Measurements from ENCODE around the gene LHFPL2.

The LHFPL2 gene

DNA sequence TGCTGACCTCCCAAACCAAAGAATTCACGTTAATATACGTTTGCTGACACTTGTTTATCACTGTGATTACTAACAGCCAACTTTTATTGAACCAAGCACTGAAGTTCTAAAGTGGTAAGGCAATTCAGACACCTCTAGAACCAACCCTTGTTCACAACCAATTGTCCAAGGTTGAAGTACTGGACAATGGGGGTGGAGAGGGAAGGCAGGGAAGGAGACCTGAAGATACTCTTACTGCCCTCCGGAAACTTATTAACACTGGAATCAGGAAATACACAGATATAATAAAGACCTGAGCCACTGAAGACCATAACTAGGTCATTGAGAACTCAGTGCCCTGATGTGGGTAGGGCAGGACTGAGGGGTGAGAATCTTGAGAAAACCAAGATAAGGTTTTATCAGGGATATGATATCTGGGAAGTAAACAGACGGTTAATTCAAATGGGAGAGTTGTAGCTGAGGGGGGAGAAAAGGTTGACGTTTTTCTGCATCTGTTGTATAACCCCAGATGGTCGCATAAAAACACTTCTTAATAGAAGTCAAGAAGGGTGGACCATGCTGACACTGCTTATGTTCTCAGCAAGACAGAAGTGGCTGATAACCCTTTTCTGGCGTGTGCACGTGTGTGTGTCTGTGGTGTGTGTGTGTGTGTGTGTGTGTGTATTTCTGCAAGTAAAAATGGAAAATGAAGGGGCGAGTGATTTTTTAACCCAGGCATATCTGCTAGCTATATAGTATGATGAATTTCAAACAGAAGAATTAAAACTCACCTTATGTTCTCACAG is 125.9 kb downstream of the LHFPL2 start:
- no peak for DNase-seq

DNA sequence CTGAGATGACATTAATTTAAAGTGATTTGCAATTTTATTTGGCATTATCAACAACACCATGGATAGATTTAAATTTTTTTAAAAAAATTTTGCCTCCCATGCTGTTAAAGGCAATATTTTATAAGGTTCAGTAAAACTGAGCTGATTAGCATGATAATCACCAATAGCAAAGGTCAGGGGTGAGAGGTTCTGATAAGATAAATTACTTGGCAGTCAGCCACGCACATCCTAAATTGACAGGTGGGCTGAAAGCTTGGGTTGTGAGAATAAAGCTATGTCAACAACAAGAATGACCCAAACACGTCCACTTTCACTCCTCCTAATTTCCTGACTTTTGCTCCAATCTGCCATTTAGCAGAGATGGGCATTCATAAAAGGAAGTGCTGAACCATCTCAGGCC is 127.1 kb downstream of the LHFPL2 start:
- DNase-seq = no peak

DNA sequence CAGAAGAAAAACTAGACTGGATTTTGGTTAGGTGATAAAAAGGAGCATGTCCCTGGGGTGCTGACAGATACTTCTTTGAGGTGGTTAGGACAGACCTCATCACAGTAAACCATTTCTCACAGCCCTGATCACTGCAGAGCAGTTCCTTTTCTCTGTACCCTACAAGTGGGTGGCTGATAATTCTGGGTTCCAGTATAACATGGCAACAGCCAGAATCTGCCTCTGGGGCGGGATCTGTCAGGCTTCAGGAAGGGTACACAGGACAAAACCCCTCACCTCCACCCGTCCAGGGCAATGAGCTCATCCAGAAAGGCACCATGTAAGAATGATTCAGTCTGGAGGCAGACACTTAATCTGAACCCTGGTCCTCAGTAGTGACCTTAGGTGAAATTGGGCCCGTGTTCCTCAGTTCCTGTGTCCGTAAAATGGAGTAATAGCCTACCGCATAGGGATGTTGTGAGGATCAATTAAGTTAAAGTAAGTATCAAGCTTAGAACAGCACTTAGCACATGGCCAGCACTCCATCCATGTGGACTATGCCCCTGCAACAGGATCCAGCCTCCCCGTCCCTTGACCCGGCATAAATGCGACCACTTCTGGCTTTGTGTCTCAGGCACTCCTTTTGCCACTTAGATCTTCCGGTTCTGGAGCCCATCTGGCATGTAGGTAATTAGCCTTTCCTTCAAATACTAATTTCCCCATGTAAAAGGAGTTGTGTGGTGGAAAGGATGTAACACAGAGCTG is 129.2 kb downstream of the LHFPL2 start:
- no peak for DNase-seq

DNA sequence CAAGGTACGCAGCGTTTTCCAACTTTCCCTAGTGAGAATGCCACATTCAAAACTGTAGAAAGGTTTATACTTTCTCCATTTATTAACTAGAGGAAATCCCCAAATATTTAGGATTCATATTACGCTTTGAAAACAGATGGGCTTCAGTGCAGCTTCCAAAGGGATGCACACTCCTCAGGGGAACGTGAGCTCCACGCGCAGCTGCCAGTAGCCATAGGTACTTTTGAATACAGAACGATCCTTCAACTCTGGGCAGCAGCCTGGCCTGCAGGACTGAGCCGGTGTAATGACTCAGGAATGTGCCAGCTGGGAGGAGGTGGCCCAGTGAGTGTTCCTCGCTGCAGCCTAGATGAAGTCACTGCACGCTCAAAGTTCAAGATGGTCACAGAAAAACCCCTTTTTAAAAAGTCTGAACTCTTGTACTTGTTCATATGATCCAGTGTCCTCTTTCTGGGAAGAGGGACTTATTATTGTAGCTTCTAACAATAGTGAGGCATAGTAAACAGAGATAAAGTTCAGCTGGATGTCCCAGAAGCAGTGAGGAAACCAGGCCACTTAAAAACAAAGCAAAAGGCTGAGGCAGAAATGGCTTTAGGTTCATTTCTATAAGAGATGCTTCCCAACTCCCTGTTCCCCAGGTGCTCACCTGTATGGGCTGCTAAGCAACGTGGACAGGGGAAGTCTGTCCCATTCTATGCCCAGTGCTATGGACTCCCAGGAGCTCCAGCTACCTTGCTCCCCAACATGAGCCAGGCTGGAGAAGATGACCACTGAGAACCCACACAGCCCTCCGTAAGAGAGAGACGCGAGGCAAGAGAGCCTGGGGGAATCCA is 130.0 kb downstream of the LHFPL2 start:
- DNase-seq = no peak

DNA sequence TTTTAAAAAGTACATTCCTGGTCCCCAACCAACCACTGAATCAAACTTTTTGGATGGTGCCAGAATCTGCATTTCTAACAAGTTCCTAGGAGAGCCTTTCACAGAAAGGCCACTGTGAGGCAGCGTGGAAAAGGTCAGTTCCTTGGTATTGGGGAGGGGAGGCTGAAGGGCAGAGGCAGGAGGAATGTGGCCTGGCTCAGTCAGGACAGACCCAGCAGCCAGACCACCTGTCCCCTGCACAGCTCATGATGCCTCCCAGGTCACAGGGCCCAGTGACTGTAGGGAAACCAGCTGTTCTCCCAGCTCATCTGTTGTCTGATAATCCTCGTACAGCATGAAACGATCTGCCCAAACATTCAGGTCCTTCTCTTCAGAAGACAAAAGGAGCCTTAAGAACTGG is 132.9 kb downstream of the LHFPL2 start:
- DNase-seq = no peak

DNA sequence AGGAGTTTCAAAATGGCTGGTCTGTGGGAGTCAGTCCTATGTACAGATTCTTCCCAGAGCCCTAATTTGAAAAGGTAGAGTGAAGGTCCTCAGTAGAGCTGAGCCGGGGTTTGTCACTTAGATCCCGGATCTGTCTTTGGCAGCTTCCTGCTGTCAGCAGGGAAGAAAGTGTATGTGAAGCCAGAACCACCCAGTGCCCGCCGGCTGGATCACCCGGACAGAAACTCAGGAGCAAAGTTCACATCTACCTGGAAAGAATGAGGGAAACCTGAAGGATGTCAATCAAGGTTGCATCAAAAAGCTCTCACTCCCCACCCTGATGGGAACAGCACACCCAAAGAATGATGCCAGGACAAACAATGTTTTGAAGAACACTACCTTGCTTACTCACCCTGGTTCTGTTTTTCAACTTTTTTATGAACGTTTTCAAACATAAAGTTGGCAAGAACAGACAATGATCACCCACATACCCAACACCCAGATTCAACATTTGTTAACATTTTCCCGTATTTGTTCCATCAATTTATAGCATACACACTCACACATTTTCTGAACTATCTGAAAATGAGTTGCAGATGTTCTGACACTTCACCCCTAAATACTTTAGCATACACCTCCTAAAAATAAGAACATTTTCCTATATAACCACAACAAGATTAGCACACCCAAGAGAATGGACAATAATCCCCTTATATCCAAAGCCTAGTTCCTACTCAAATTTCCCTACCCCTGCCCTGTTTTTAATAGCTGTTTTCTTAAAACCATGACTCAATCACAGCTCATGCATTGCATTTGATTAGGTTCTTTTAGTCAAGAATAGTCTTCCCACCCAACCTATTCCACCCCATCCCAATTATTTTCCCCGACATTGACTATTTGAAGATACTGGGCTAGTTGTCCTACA is 133.9 kb downstream of the LHFPL2 start:
- DNase-seq = no peak

GRCh38 chr5:78513441-78513840 is 135.1 kb downstream of the LHFPL2 start:
- no peak for DNase-seq

DNA sequence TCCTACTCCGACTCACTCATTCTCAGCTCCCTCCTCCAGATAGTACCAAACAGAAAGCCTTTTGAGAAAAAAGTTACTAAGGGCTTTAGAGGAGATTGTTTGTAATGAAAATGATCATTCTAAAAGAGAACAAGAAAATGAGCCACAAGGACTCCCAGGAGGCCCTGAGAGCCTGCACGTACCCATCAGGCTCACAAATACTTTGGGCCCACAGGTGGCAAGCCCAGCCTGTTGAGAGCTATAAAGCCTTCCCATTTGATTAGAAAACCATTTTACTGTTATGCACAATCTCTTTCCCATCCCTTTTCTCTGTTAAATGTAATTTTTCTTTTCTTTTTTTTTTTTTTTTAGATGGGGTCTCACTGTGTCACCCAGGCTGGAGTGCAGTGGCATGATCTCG is 136.1 kb downstream of the LHFPL2 start:
- no peak for DNase-seq

DNA sequence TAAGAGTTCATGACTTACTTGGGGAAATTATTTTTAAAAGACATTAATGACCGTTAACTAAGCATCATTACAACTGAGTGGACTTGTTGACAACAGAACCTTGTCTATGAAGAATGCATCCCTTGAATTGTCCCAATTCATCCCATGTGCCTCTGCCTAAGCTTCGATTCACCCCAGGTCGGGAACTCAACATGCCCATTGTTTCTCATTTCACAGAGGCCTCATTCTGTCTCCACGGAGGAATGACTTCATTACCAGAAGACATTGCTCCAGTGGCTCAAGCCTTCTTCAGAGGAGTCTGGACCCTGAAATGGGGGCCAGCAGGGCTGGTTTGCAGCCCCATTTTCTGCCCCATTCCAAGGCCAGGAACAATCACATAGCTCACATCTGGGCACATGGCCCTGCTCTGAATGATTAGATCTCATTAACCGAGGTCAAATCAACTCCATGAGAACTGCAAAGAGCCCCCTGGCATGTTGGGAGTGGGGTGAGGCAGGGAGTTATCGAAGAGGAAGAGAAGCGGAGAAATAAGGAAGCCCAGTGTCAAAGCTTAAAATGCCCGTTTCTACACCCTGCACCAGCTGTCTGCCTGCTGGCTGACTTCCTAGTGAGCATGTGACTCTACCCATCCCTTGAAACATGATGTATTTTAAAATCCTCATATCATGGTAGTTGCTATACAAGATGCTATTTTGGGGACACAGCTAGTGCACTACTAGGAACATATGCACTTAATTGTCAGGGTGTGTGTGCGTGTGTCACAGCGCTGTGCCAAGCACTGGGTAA is 137.3 kb downstream of the LHFPL2 start:
- no peak for DNase-seq

GRCh38 chr5:78509884-78510769 is 138.4 kb downstream of the LHFPL2 start:
- DNase-seq = peak; percentile 71

- no peak for DNase-seq
Observed at GRCh38 chr5:78509145-78509865, 139.3 kb downstream of the LHFPL2 start.

GRCh38 chr5:78508186-78508765 is 140.3 kb downstream of the LHFPL2 start:
- no peak for DNase-seq

DNA sequence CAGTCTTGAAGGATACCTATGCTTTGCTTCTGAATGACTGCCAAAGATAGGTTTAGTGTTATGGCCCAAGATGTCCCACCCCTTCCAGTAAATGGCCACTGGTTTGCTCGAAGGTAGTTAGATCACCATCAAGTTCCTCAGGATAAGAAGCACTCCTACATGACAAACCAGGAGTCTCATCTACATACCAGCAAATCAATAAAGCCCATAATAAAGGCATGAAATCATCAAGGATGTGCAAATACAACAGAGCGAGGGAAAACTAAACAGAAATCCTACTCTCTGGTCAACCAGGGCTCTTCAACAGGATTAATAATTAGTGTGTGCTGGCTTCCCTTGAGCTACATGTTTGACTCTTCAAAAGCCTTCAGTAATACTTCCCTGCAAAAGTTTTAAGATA is 141.0 kb downstream of the LHFPL2 start:
- no peak for DNase-seq

- no peak for DNase-seq
Observed at GRCh38 chr5:78506261-78507024, 142.1 kb downstream of the LHFPL2 start.

- DNase-seq = no peak
Observed at GRCh38 chr5:78505860-78506259, 142.7 kb downstream of the LHFPL2 start.

DNA sequence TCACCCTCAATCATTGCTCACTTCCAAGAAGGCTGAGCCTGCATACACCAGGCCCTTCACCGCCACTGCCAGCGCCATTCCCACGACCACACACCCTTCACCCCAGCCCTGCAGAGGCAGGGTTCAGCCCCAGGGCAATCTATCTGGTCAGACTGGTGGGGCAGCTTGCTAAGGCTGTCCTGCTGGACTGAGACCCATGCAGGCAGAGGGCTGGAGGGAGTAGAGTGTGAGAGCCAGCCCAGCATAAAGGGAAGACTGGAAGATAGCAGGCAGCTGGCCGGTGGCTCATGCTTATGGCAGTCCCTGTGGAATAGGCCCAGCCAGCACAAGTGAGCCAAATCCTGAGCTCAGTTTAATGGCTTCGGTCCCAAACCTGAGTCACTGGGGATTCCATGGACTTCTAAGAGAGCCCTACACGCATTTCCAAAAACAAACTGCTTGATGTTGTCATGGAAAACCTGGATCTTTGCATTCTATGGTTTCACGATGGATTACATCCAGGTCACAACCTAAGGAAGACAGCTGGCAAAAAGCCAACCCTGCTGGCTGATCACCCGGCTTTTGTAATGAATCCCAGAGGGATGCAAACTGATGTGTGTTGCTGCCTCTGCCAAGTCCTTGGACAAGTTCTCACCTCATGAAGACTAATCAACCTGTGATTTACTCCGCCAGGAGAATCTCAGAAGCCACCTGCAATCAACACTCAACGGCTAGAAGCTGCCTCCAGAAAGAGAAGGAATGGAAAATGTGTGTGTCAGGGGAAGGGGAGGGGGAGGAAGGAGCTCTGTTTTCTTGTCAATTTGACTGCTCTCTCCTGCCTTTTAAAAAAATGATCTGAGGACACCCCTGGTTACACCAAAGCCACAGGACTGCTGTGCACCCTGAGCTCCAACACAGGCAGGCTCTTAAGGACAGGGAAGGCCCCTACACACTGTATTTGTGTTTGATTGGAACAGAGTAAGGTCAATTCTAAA is 143.6 kb downstream of the LHFPL2 start:
- DNase-seq = peak; percentile 67
